HL-60 (cell line): ENCODE results near the gene SHROOM1.

Source experiments
- DNase-seq, 2 experiments: peaks; one replicate each; pipeline ENCODE4 v3.0.0-alpha.2; 2010 to 2020; ENCODE audit warnings: low read depth in 1 of 2, low spot score in 1 of 2
- H3K27ac ChIP-seq: fragments of 250-450 bp; sonication (Bioruptor Pico); replicated peaks from 2 replicates; pipeline ENCODE4 v1.5.1; 2020; ENCODE audit warnings: mild to moderate bottlenecking, moderate library complexity
- H3K27me3 ChIP-seq: fragments of 250-450 bp; sonication (Bioruptor Pico); 2 replicates; pipeline ENCODE4 v1.5.1; 2021; ENCODE audit warnings: mild to moderate bottlenecking, moderate library complexity; ENCODE audit not compliant: insufficient read depth, poor library complexity, severe bottlenecking
- H3K4me3 ChIP-seq: replicated peaks from 2 replicates; pipeline ENCODE4 v1.5.1; 2011; ENCODE audit warnings: mild to moderate bottlenecking, control low read depth, low read length; ENCODE audit not compliant: insufficient read depth
- CTCF ChIP-seq: IDR thresholded peaks from one replicate; pipeline ENCODE4 v1.5.1; 2011; ENCODE audit warnings: low read length, control low read depth, inconsistent platforms; ENCODE audit not compliant: insufficient read depth
- GABPA ChIP-seq: IDR thresholded peaks from 2 replicates; pipeline ENCODE4 v1.6.1; 2012; ENCODE audit warnings: low read depth
- POLR2AphosphoS5 ChIP-seq: IDR thresholded peaks from 2 replicates; pipeline ENCODE4 v1.6.1; 2012; ENCODE audit warnings: low read depth
- REST ChIP-seq: IDR thresholded peaks from 2 replicates; pipeline ENCODE4 v1.6.1; 2012; ENCODE audit warnings: low read depth; ENCODE audit not compliant: insufficient replicate concordance
- SPI1 ChIP-seq: IDR thresholded peaks from 2 replicates; pipeline ENCODE4 v1.6.1; 2012; ENCODE audit warnings: low read depth, mild to moderate bottlenecking, borderline replicate concordance

SHROOM1 gene

DNA sequence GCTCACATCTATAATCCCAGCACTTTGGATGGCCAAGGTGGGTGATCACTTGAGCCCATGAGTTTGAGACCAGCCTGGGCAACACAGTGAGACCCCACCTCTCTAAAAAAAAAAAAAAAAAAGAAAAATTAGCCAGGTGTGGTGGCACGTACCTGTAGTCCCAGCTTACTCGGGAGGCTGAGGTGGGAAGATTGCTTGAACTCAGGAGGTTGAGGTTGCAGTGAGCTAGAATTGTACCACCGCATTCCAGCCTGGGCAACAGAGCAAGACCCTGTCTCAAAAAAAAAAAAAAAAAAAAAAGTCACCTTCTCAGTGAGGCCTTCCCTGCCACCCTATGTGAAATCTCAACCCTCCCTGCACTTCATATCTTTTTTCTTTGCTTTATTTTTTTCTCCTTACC lies 39.4 kb downstream of the SHROOM1 start:
- no peak for TF ChIP-seq GABPA
- TF ChIP-seq SPI1: no peak
- TF ChIP-seq POLR2AphosphoS5: no peak
- TF ChIP-seq CTCF: no peak
- no peak for TF ChIP-seq REST
- Histone ChIP-seq H3K27ac (no peak overlapping the region), H3K27me3 (no peaks in the 10 kb centered on the region), H3K4me3 (no peak overlapping the region)
- DNase-seq: no peak

- no peaks in the 10 kb centered on the region for H3K27me3 ChIP-seq
- no peak overlapping the region for H3K4me3 ChIP-seq
- no peak overlapping the region for H3K27ac ChIP-seq
- DNase-seq: no peak
- TF ChIP-seq SPI1 (no peak), POLR2AphosphoS5 (no peak), GABPA (no peak), REST (no peak), CTCF (no peak)
These were observed 40.1 kb downstream of the SHROOM1 start for GRCh38 chr5:132790201-132790865.

- Histone ChIP-seq H3K27ac (no peak overlapping the region), H3K4me3 (no peak overlapping the region), H3K27me3 (no peaks in the 10 kb centered on the region)
- no peak for DNase-seq
- TF ChIP-seq SPI1 (no peak), REST (no peak), GABPA (no peak), POLR2AphosphoS5 (no peak), CTCF (no peak)
These were observed 41.2 kb downstream of the SHROOM1 start for GRCh38 chr5:132788990-132789886.
